GM19455 (cell line): ENCODE measurements around the gene WDSUB1.

Source experiments
- ATAC-seq: cut with Tn5 transposase; IDR thresholded peaks from one replicate; pipeline ENCODE4 v1.9.1; 2021; ENCODE audit not compliant: unreplicated experiment

Gene WDSUB1, protein sequence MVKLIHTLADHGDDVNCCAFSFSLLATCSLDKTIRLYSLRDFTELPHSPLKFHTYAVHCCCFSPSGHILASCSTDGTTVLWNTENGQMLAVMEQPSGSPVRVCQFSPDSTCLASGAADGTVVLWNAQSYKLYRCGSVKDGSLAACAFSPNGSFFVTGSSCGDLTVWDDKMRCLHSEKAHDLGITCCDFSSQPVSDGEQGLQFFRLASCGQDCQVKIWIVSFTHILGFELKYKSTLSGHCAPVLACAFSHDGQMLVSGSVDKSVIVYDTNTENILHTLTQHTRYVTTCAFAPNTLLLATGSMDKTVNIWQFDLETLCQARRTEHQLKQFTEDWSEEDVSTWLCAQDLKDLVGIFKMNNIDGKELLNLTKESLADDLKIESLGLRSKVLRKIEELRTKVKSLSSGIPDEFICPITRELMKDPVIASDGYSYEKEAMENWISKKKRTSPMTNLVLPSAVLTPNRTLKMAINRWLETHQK

DNA sequence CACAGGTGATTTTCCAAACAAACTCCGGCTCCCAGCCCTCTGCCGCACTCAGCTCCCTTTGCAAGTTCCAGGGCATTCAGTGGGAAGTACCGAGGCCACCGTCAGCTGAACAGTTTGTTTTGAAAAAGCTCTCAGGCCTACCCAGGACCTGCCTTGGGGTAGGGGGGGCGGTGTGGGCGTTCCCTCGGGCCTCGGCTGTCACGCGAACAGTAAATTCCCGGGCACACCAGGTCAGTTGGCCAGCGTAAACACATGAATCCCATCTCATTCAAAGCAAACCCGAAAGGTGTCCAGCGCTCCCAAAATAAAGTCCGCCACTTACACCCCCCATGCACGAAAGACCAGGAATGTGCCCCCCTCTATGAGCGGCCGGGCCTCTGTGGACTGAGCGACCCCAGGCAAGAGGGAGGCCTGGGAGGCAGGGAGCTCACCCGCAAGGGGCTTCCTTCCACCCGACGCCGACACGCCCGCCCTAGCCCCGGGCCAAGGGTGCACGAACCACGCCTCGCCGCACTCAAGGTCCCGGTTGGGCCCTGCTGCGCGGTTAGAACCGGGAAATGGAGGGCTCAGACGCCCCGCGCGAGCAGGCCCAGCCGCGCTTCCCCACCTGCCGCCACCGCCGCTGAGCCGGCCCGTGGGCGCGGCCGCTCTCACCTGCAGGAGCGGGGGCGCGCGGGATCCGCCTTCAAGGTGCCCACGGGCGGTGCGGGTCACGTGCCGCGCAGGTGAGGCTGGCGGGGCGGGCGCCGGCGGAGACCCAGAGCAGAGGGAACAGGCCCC is at the start of gene WDSUB1:
Gene WDSUB1 (minus strand): TSS at position 775 of the 780 bp plus-strand sequence. CDS start 3,634 bp downstream, outside the sequence.
- peak; percentile 39 for ATAC-seq

DNA sequence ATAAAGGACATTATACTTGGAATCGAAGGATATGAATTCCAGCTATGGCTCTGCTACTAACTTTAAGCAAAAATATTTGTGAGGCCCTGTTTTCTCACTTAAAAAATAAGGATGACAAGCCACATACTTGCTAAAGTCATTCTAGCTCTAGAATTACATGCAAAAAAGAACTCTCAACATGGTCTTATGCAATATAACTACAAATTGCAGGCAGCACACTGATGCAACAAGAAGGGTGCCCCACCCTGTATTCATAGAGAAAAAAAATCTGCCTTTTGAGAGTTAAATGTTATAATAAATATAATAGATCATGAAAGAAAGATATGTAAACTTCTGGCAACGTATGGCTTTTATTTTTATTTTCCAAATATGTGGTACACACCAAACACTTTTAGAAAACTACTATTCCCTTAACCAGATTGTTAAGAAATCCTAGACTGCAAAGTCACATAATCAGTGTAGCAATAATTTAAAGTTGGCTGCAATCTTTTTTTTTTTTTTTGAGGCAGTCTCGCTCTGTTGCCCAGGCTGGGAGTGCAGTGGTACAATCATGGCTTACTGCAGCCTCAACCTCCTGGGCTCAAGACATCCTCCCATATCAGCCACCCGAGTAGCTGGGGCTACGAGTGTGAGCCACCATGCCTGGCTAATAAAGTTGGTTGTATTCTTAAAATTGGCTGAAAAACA is 40.2 kb upstream of the WDSUB1 start:
- no peak for ATAC-seq

DNA sequence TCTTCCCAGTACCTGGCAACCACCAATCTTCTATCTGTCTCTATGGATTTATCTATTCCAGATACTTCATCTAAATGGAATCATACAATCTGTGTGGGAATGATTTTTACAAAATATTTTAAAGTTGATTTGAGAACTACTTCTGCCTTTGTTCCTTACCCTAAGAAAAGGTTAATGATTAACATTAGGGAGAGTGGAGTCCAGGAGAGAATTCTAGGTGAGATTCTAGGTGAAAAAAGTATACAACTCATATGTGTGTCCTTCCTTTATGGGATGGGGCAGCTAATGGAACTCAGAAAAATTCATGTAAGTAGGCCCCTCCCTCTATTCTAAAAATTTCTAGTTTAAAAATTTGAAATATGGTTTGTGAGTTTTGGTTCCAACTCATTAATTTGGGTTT is 35.9 kb upstream of the WDSUB1 start:
- no peak for ATAC-seq

DNA sequence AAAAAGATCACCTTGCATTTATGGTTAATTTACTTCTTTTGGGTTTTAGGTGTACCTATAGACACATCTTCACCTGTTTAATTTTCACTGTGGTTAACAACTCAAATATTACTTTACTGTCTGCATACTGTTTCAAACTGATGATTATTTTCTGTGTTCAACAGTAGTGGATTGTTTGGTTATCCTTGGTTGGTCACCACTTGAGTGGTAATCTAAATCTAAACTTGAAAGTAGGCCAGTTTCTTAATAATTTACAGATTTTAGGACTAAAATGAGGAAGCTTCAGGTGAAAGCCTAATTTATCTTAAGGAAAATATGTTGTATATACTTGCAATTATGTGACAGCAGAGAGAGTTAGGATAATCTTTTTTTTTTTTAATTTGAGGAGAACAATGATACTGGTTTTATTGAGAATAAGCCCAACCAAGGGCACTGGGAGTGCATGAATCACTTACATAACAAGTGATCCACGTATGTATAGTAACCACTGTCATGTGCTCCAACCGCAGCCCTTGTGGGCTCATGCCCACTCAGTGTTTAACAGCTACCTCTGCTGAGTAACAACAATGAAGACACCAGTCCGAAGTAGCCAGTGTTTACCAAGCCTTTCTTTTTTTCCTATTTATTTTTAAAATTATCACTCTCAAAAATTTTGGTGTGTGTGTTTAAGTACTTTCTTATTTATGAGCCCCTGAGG is 31.0 kb upstream of the WDSUB1 start:
- ATAC-seq = no peak

DNA sequence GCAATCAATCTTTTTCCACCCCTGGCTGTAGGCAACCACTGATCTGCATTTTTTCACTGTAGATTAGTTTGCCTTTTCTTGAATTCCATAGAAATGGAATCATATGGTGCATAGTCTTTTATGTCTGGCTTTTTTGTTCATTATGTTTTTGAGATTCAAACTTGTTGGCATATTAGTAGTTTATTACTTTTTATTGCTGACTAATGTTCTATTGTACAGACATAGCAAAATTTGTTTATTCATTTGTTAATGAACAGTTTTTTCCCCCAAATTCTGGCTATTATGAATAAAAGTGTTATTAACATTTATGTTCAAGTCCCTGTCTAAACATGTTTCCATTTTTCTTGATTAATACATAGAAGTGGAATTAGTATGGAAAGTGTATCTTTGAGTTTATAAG is 21.4 kb upstream of the WDSUB1 start:
- ATAC-seq = no peak

DNA sequence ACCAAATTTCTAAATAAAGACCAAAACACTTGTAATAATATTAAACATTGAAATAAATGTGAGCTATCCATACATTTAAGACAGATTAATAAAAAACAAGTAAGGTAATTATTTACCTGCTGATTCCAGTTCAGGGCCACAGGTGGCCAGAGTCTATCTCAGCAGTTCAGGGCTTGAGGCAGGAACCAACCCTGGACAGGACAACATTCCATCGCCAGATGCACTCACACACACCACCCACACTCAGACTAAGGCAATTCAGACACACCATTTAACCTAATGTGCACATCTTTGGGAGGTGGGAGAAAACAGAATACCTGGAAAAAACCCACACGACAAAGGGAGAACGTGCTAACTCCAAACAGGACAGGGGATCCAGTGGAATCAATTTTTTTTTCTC is 14.1 kb upstream of the WDSUB1 start:
- ATAC-seq = no peak

DNA sequence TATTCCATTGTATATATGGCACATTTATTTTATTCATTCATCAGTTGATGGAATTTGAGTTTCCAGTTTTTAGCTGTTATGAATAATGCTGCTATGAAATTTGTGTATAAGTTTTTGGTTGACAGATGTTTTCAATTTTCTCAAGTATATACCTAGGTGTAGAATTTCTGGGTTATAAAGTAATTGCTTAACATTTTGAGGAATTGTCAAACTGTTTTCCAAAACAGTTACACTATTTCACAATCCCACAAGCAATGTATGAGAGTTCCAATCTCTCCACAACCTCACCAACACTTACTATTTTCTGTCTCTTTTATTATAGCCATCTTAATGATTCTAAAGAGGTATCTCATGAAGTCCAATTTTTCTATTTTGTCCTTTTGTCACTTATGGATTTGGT is 12.5 kb upstream of the WDSUB1 start:
- ATAC-seq = no peak

DNA sequence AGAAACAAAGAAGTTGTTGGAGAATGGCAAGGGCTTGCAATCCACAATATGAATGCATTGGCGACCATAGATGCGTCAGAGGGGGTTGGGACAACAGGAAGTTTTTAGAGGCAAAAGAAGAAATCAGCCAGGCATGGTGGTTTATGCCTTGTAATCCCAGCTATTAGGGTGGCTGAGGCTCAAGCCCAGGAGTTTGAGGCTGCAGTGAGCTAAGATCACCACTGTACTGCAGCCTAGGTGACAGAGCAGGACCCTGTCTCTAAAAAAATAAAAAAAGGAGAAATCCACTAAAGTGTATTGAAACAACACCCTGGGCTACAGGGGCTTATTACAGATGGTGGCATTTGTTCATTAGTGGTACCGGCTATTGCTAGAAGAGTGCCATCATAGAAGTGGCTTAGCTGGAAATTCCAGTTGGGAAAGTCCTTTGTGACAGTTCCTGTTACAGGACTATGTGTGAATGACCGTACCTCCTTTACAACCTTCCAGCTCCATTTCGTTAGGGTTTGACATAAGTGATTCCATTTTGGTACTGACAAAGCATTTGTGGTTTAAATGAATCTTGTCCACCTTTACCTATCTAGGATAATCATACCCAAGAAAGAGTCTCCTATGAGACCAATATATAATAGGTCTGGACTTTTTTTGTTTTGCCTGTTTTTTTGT is 10.7 kb upstream of the WDSUB1 start:
- no peak for ATAC-seq

DNA sequence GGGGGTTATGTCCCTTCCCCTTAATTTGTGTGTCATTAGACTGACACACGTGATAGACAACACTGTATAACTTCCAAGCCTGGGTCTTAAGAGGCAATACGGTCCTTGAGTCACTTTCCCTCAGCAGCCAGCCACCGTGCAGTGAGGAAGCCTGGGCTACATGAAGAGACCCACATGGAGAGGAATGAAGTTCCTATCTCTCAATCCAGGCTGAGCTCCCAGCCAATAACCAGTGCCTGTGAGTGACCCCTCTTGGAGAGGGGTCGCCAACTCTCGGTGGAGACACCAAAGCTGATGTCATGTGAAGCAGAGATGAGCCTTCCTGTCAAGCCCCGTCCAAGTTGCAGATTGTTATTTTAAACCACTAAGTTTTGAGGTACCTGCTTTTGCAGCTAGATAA is 5.7 kb upstream of the WDSUB1 start:
- no peak for ATAC-seq

DNA sequence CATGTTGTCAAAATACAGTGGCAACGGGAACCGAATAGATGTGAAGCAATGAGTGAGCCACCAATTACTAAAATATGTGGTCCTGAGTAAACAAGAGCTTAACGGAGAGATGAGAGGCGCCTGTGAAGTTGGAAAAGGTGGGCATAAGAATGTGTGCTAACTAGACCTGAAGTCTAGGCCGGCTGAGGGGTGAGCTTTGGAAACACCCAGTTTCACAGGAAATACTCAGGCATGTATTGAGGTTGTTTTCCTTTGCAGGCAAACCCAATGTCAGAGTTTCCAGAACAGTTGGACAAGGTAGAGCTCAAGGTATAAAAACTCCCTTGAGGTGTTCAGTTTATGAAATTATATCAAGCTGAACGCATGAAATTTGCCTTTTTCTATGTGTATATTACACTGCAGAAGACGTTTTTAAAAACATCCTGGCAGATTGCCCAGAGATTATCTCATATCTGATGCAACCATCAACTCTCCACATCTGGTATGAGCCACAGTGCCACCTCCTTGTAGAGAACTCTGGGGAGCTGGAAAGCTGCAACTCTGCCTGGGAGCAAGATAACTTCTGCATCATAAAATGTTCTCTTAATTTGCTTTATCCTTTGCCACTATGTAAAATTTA is 3.9 kb upstream of the WDSUB1 start:
- ATAC-seq = no peak

DNA sequence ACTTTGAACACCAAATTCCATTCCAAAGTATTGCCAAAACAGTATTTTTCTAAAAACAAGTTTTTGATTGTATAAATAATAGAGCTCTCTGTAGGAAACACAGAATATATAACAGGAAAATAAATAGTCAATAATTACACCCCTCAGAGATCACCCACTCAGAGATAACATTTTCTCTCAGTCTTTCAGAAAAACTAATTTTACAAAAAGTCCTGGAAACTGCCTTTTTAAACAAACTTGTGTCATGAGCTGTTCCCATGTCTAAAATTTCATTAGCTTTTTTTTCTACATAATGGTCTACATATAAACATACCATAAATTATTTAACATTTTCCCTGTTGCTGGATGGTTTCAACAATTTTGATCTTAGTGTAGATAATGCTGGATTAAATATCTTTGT is 1.2 kb upstream of the WDSUB1 start:
- ATAC-seq = no peak

DNA sequence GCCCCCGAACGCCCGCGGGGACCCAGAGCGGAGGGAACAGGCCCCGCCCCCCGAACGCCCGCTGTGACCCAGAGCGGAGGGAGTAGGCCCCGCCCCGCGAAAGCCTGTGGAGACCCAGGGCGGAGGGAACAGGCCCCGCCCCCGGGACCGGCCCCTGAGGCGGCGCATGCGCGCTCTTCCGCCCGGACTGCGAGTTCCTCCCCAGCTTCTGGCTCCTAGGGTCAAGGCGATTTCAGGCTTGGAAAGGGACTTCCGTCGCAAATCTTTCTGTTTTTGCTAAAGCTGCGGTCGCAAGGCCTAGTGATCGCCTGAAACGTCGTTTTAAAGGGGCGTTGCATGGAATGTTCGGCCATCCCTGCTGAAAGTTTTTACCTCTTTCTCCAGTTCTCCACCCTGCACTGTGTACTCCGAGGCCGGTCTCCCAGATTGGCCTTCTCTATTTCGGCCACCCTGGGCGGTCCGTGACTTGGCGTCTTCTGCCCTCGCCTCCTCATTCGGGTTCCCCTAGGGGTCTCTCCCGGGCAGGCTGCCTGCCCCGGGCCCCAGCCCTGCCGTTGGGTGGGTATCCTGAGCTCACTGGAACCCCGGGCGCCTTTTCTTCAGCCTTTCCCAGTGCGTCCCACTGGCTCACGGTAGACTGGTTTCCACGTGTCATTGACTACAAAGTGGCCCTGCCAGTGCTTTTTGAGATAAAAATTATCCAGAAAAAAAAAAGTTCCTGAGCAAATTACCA is 372 bp upstream of the WDSUB1 start:
- ATAC-seq = peak; percentile 96

DNA sequence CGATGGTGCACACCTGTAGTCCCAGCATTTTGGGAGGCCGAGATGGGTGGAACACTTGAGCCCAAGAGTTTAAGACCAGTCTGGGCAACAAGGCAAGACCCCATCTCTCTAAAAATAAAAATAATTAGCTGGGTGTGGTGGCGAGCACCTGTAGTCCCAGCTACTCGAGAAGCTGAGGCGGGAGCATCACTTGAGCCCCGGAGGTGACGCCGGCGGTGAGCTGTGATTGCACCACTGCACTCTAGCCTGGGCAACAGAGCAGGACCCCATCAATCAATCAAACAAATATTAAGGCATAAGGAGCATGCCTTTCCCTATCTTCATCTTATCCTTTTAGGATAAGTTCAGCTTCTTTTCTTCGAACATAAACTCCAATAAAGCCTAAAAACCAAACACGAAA is 1.1 kb downstream of the WDSUB1 start:
- no peak for ATAC-seq

DNA sequence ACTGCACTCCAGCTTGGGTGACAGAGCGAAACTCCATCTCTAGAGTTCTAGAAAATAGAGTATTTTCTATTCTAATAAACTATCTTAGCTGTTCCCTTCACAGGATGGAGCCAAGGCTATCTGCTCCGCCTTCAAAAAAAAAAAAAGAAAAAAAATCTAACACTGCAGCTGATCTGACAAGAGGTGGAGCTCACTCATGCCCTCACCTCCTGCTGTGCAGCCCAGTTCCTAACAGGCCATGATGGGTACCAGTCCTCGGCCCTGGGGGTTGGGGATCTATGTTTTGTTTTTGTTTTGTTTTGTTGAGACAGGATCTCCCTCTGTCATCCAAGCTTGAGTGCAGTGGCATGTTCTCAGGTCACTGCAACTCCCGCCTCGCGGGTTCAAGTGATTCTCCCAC is 3.0 kb downstream of the WDSUB1 start:
- no peak for ATAC-seq

DNA sequence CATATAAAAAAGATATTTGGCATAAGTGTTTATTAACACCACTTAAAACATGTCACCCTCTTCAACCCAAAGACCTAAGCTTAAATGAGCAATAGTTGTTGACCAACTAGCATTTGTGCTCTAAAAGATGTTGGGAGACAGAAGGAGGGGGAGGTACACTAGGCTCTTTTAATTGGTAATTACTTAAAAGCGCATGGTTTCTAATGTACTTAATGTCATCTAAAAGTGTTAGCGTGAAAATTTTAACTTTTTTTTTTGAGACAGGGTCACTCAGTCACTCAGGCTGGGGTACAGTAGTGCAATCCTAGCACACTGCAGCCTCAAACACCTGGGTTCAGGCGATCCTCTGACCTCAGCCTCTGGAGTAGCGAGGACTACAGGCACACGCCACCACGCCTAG is 5.5 kb downstream of the WDSUB1 start:
- no peak for ATAC-seq

DNA sequence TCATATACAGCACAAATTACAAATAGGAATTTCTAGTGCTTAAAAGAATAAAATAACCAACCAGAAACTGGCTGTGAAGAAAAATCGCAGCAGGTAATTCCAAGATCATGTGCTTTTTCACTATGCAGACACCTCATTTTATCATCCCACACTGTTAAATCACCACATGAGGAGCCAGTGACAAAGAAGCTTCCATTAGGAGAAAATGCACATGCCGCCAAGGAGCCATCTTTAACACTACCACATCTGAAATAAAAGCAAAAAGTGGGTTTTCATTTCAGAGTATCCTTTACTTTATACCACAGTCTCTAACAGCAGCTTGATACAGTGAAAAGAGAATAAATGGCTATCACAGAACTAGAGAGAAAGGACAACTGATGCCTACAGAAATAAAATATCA is 6.8 kb downstream of the WDSUB1 start:
- ATAC-seq = no peak

DNA sequence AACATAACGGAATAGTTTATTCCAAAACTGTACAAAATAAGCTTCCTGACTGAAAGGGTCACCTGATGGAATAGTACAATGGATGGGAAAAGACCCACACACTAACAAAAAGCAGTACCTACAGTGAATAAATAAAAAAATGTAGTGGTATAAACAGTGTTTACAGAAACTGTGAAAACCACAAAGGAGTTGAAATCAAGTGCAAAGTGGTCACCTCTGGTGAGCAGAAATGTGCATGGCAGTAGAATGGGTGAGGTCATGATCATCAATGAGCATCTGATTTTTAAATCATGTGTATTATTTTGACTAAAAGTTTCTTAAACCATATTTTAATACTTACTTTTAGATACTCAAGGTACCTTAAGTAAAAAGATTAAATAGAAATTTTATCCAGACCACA is 11.4 kb downstream of the WDSUB1 start:
- ATAC-seq = no peak

DNA sequence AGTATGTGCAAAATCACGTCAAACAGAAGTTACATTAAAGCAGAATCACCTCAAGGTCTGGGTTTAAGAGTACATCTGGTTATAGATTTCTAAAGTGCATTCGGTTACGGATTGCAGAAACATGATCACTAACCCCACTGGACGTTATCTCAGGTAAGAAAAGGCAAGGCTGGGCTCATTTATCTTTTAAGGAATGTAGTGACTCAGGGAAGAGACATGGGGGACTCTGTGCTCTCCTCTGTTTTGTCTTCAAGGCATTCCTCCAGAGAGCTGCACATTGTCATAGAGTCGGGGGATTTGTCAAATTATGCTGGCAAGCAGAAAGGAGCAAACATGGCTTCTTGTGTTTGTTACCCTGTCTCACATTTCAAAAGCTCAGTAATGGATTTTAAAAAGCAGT is 14.3 kb downstream of the WDSUB1 start:
- ATAC-seq = no peak

DNA sequence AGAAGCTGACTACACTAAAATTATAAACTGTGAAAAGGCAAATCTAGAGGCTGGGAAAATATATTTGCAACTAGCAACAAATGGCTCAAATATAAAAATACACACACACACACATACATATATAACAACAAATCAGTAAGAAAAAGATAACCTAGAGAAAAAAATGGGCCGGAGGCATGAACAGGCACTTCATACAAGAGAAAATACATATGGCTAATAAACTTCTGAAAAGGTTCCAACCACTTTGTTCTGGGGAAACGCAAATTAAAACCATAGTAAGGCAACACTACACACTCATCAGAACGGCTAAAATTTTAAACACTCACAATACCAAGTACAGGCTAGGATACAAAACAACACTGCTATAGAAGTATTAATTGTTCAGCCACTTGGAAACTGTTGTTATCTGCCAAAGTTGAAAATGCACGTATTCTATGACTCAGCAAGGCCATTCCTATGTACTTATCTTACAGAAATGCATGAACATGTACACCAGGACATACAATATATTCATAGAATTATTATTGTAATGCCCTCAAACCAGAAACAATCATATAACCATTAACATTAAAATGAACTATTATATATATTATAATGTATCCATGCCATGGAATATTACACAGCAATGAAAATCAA is 15.6 kb downstream of the WDSUB1 start:
- ATAC-seq = no peak
